RWPE2 (cell line): ENCODE data around the gene GEMIN5.
A peak's percentile ranks its signal among the peaks of the same experiment; 100 is the strongest.
"Not testable (repeated sequence)": the region's sequence is repeated elsewhere in the genome, so short reads cannot be mapped to it uniquely, and the experiment has no call there.

Experiments used
- ATAC-seq: fragments of 200-7000 bp; cut with Tn5 transposase; 3 replicates; pipeline ENCODE4 v1.9.1; 2021; ENCODE audit warnings: low read depth
- DNase-seq: peaks from one replicate; pipeline ENCODE4 v3.0.0-alpha.2; 2020; ENCODE audit warnings: low spot score
- H3K27ac ChIP-seq: fragments of 450-650 bp; 2 replicates; pipeline ENCODE4 v1.5.1; 2017; ENCODE audit warnings: mild to moderate bottlenecking; ENCODE audit not compliant: poor library complexity, severe bottlenecking
- H3K27me3 ChIP-seq: fragments of 250-450 bp; sonication (Bioruptor Pico); 2 replicates; pipeline ENCODE4 v1.5.1; 2021; ENCODE audit warnings: mild to moderate bottlenecking, moderate library complexity; ENCODE audit not compliant: insufficient read depth, poor library complexity, severe bottlenecking
- H3K36me3 ChIP-seq: fragments of 250-450 bp; sonication (Bioruptor Pico); 2 replicates; pipeline ENCODE4 v1.5.1; 2020; ENCODE audit warnings: low read depth, mild to moderate bottlenecking, moderate library complexity
- H3K4me1 ChIP-seq: fragments of 250-450 bp; sonication (Bioruptor Pico); 2 replicates; pipeline ENCODE4 v1.5.1; 2021; ENCODE audit warnings: mild to moderate bottlenecking, moderate library complexity; ENCODE audit not compliant: insufficient read depth, poor library complexity, severe bottlenecking
- H3K4me3 ChIP-seq: fragments of 250-450 bp; sonication (Bioruptor Pico); 2 replicates; pipeline ENCODE4 v1.5.1; 2021; ENCODE audit warnings: mild to moderate bottlenecking, moderate library complexity; ENCODE audit not compliant: severe bottlenecking
- H3K9me3 ChIP-seq: fragments of 250-450 bp; sonication (Bioruptor Pico); 2 replicates; pipeline ENCODE4 v1.5.1; 2021; ENCODE audit warnings: mild to moderate bottlenecking, moderate library complexity; ENCODE audit not compliant: severe bottlenecking
- CTCF ChIP-seq: fragments of 450-650 bp; IDR thresholded peaks from one replicate; pipeline ENCODE4 v1.5.1; 2017; ENCODE audit warnings: mild to moderate bottlenecking, moderate library complexity; ENCODE audit not compliant: poor library complexity, severe bottlenecking

Gene GEMIN5

GRCh38 chr5:154937718-154938466 is at the start of gene GEMIN5:
Gene GEMIN5, minus strand, starts transcription at chr5:154938211. Its CDS starts 78 bp downstream, at chr5:154938133.
- ATAC-seq: peak; percentile 90
- Histone ChIP-seq H3K27ac (peak within 1 kb of the TSS; percentile 5), H3K9me3 (no peaks in the 10 kb centered on the region), H3K4me1 (peaks cover 18% of the 10 kb centered on the region), H3K36me3 (peaks cover 33% of the 10 kb centered on the region), H3K4me3 (peak within 1 kb of the TSS; percentile 69), H3K27me3 (no peaks in the 10 kb centered on the region)
- TF ChIP-seq CTCF: no peak
- DNase-seq: peak; percentile 90

GRCh38 chr5:154986151-154986550 is 48.1 kb upstream of the GEMIN5 start:
- no peak for TF ChIP-seq CTCF
- H3K4me3 ChIP-seq: no peak overlapping the region
- H3K27me3 ChIP-seq: no peaks in the 10 kb centered on the region
- ATAC-seq (no peak), DNase-seq (no peak)
- H3K9me3 ChIP-seq: no peaks in the 10 kb centered on the region
- no peaks in the 10 kb centered on the region for H3K4me1 ChIP-seq
- H3K36me3 ChIP-seq: no peaks in the 10 kb centered on the region
- no peak overlapping the region for H3K27ac ChIP-seq

GRCh38 chr5:154984946-154985516 is 47.0 kb upstream of the GEMIN5 start:
- Histone ChIP-seq H3K27ac (no peak overlapping the region), H3K4me1 (no peaks in the 10 kb centered on the region), H3K27me3 (no peaks in the 10 kb centered on the region), H3K9me3 (no peaks in the 10 kb centered on the region), H3K4me3 (no peak overlapping the region), H3K36me3 (no peaks in the 10 kb centered on the region)
- ATAC-seq: no peak
- DNase-seq: no peak
- TF ChIP-seq CTCF: no peak

- H3K36me3 ChIP-seq, H3K27ac ChIP-seq, H3K9me3 ChIP-seq, H3K4me3 ChIP-seq, DNase-seq, ATAC-seq, H3K27me3 ChIP-seq, H3K4me1 ChIP-seq: not testable (repeated sequence)
Measured at GRCh38 chr5:154978294-154978693, 40.3 kb upstream of the GEMIN5 start.

GRCh38 chr5:154977409-154977808 is 39.4 kb upstream of the GEMIN5 start:
- ATAC-seq (peak; percentile 60; the same call in 2 of the 3 replicates), DNase-seq (no peak)
- Histone ChIP-seq H3K27ac (no peak overlapping the region), H3K27me3 (no peaks in the 10 kb centered on the region), H3K4me3 (no peak overlapping the region), H3K9me3 (no peaks in the 10 kb centered on the region), H3K4me1 (no peaks in the 10 kb centered on the region), H3K36me3 (no peaks in the 10 kb centered on the region)
- no peak for TF ChIP-seq CTCF

GRCh38 chr5:154976082-154976481 is 38.1 kb upstream of the GEMIN5 start:
- H3K4me3 ChIP-seq, H3K9me3 ChIP-seq, H3K4me1 ChIP-seq, H3K27ac ChIP-seq, DNase-seq, H3K36me3 ChIP-seq, ATAC-seq, H3K27me3 ChIP-seq: not testable (repeated sequence)
